Thyroid gland (tissue), 4 donors: ENCODE measurements around the gene DCUN1D2. TPM values are rescaled to one million over a fixed set of nuclear protein-coding genes. Genes with fewer than 3 reads are reported as not detected.

Experiments used
- DNase-seq, 2 donors: peaks; one replicate each; pipeline ENCODE4 v3.0.0-alpha.2; 2019
- H3K27ac ChIP-seq, 3 donors: fragments of 200-600 bp; sonication (generic); 1 replicate in 2 of 3; 2 replicates in 1 of 3; pipeline ENCODE4 v1.5.1; 2016 to 2019; ENCODE audit warnings: mild to moderate bottlenecking in 1 of 3, moderate library complexity in 1 of 3
- H3K27me3 ChIP-seq: fragments of 200-600 bp; sonication (generic); one replicate; pipeline ENCODE4 v1.5.1; 2019
- H3K36me3 ChIP-seq, 2 donors: fragments of 200-600 bp; sonication (generic); one replicate each; pipeline ENCODE4 v1.5.1; 2016 to 2019
- H3K4me1 ChIP-seq, 2 donors: fragments of 200-600 bp; sonication (generic); one replicate each; pipeline ENCODE4 v1.5.1; 2017 to 2019
- H3K4me3 ChIP-seq, 3 donors: fragments of 200-600 bp; sonication (generic); replicated peaks in 1 of 3; 1 replicate in 2 of 3; 2 replicates in 1 of 3; pipeline ENCODE4 v1.5.1; 2016; ENCODE audit warnings: mild to moderate bottlenecking in 1 of 3
- H3K9me3 ChIP-seq: fragments of 200-600 bp; sonication (generic); one replicate; pipeline ENCODE4 v1.5.1; 2017
- CTCF ChIP-seq, 6 experiments: fragments of 200-600 bp in 3 of 6; fragments of 450-650 bp in 3 of 6; sonication (generic) in 3 of 6; IDR thresholded peaks; one replicate each; pipeline ENCODE4 v1.5.1; 2016 to 2019; ENCODE audit warnings: antibody characterized with exemption in 6 of 6, mild to moderate bottlenecking in 2 of 6, inconsistent platforms in 1 of 6, moderate library complexity in 1 of 6
- POLR2A ChIP-seq, 2 donors: fragments of 450-650 bp; IDR thresholded peaks; one replicate each; pipeline ENCODE4 v1.6.1; 2017; ENCODE audit warnings: antibody characterized with exemption in 2 of 2, mild to moderate bottlenecking in 2 of 2, moderate library complexity in 1 of 2
- WGBS, 2 donors: methylation state at CpG; one replicate each; pipeline ENCODE4 v1.1.5; 2017; 5-methylcytosine and 5-hydroxymethylcytosine counted together
- intact Hi-C: fragments of 100-400 bp; cut with DNase I; formaldehyde crosslinking; loops from one replicate; pipeline ENCODE4 v1.15.1; 2023
- total RNA-seq, 4 donors: library from RNA; depleted of rRNA; stranded (reverse); fragments of >200 nt; gene quantifications; one replicate each; pipeline ENCODE4 v1.2.3, GENCODE V29; 2016

DCUN1D2 gene
- total RNA-seq, 4 donors from 2014 or later = 8.8 to 15.3 (median 10.4) TPM

GRCh38 chr13:113498905-113499304 lies 8.4 kb upstream of the DCUN1D2 start:
- DNase-seq = no peak
- intact Hi-C loops = loop anchor here (10.0 kb wide), 1 partner anchor 66 kb away; no protein-coding TSS in a partner anchor
- Histone ChIP-seq H3K4me1 (no peaks in the 10 kb centered on the region), H3K9me3 (no peaks in the 10 kb centered on the region), H3K4me3 (no peak overlapping the region), H3K27ac (no peak overlapping the region), H3K27me3 (no peaks in the 10 kb centered on the region), H3K36me3 (peaks cover 22 to 24% of the 10 kb centered on the region in 2 donors)
- 90 to 97% methylated on average over 6 of the region's 6 CpGs for WGBS, 2 donors
- TF ChIP-seq POLR2A (IDR thresholded peaks at IDR 0.05) (no peak), CTCF (IDR thresholded peaks at IDR 0.05) (no peak)

- no peaks in the 10 kb centered on the region for H3K9me3 ChIP-seq
- DNase-seq = no peak
- intact Hi-C loops = loop anchor here (10.0 kb wide), 1 partner anchor 68 kb away; no protein-coding TSS in a partner anchor
- TF ChIP-seq POLR2A (IDR thresholded peaks at IDR 0.05) = no peak
- TF ChIP-seq CTCF (IDR thresholded peaks at IDR 0.05) = no peak
- peaks cover 19 to 22% of the 10 kb centered on the region in 2 donors for H3K36me3 ChIP-seq
- no peaks in the 10 kb centered on the region for H3K27me3 ChIP-seq
- no peak overlapping the region for H3K27ac ChIP-seq
- peaks cover 8 to 10% of the 10 kb centered on the region in 2 donors for H3K4me1 ChIP-seq
- WGBS, 2 donors = 38 to 73% methylated on average over 1 of the region's 1 CpG
- no peak overlapping the region for H3K4me3 ChIP-seq
These were observed 6.7 kb upstream of the DCUN1D2 start for GRCh38 chr13:113497217-113497616.

GRCh38 chr13:113495494-113496210 lies 5.1 kb upstream of the DCUN1D2 start:
- H3K36me3 ChIP-seq = peaks cover 9 to 14% of the 10 kb centered on the region in 2 donors
- TF ChIP-seq POLR2A (IDR thresholded peaks at IDR 0.05) (no peak), CTCF (IDR thresholded peaks at IDR 0.05) (no peak)
- 68 to 77% methylated on average over 26 of the region's 26 CpGs for WGBS, 2 donors
- peaks cover 17 to 21% of the 10 kb centered on the region in 2 donors for H3K4me1 ChIP-seq
- H3K4me3 ChIP-seq = no peak overlapping the region
- H3K9me3 ChIP-seq = no peaks in the 10 kb centered on the region
- intact Hi-C loops = loop anchor here (10.0 kb wide), 1 partner anchor 69 kb away; no protein-coding TSS in a partner anchor
- no peak for DNase-seq
- H3K27me3 ChIP-seq = no peaks in the 10 kb centered on the region
- no peak overlapping the region for H3K27ac ChIP-seq

- Histone ChIP-seq H3K9me3 (no peaks in the 10 kb centered on the region), H3K36me3 (peaks cover 0 to 2% of the 10 kb centered on the region in 2 donors), H3K27me3 (no peaks in the 10 kb centered on the region), H3K4me1 (peaks cover 28 to 32% of the 10 kb centered on the region in 2 donors), H3K4me3 (no peak overlapping the region), H3K27ac (no peak overlapping the region)
- DNase-seq = no peak
- WGBS, 2 donors = 32 to 37% methylated on average over 5 of the region's 5 CpGs
- intact Hi-C loops = loop anchor here (10.0 kb wide), 1 partner anchor 71 kb away; no protein-coding TSS in a partner anchor
- TF ChIP-seq POLR2A (IDR thresholded peaks at IDR 0.05) (no peak), CTCF (IDR thresholded peaks at IDR 0.05) (no peak)
These were observed 2.9 kb upstream of the DCUN1D2 start for GRCh38 chr13:113493315-113493951.

GRCh38 chr13:113491982-113492381 lies 1.5 kb upstream of the DCUN1D2 start:
- Histone ChIP-seq H3K27ac (no peak overlapping the region), H3K36me3 (no peaks in the 10 kb centered on the region), H3K4me3 (peak overlapping the region in 1 of 3 donors; percentile 98), H3K9me3 (no peaks in the 10 kb centered on the region), H3K27me3 (no peaks in the 10 kb centered on the region), H3K4me1 (peaks cover 28 to 32% of the 10 kb centered on the region in 2 donors)
- 85% methylated on average over 9 of the region's 9 CpGs for WGBS, 2 donors
- intact Hi-C loops = loop anchor here (10.0 kb wide), 1 partner anchor 73 kb away; no protein-coding TSS in a partner anchor
- no peak for DNase-seq
- TF ChIP-seq POLR2A (IDR thresholded peaks at IDR 0.05) (no peak), CTCF (IDR thresholded peaks at IDR 0.05) (no peak)
